VCaP (cell line): ENCODE measurements around the gene TGFBR3.
"Not testable (repeated sequence)": the region's sequence is repeated elsewhere in the genome, so short reads cannot be mapped to it uniquely, and the experiment has no call there.

Source experiments
- H3K27ac ChIP-seq: fragments of 450-650 bp; 2 replicates; pipeline ENCODE4 v1.5.1; 2017
- TF ChIP-seq, protein P1 (sequence below): fragments of 450-650 bp; conservative IDR thresholded peaks from 2 replicates; pipeline ENCODE4 v1.5.1; 2017; ENCODE audit warnings: mild to moderate bottlenecking, moderate library complexity

TGFBR3 gene

DNA sequence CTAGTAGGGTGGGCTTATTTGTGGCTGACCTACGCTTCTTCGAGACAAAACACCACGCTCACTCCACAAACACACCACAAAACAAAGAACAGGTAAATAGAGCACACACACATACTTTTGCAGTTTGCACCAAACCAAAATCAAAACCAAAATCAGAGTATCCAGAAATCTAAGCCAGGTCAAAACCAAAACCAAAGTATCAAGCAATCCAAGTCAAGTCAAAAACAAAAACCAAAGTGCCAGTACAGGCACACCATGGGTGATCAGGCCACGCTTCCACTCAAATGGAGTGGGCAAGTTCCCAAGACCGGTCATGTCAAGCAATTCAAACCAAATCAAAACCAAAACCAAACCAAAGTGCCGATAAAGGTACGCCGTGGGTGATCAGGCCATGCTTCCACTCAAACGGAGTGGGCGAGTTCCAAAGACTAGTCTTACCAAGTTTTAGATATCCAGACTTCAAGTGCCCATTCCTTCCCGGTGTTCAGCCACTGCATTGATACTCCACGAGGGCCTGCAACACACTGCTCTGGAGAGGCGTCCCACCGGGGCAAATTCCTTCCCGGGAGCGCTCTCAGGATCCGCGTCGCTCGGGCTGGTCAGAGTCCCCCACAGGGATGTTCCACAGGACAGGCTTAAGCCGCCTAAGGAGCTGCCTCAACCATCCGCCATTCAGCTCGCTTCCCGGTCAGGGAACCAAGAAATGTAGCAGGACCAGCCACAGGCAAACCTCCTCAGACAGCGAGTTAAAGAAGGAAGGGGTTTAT, 216.2 kb downstream of the TGFBR3 start:
- TF ChIP-seq, protein P1, sequence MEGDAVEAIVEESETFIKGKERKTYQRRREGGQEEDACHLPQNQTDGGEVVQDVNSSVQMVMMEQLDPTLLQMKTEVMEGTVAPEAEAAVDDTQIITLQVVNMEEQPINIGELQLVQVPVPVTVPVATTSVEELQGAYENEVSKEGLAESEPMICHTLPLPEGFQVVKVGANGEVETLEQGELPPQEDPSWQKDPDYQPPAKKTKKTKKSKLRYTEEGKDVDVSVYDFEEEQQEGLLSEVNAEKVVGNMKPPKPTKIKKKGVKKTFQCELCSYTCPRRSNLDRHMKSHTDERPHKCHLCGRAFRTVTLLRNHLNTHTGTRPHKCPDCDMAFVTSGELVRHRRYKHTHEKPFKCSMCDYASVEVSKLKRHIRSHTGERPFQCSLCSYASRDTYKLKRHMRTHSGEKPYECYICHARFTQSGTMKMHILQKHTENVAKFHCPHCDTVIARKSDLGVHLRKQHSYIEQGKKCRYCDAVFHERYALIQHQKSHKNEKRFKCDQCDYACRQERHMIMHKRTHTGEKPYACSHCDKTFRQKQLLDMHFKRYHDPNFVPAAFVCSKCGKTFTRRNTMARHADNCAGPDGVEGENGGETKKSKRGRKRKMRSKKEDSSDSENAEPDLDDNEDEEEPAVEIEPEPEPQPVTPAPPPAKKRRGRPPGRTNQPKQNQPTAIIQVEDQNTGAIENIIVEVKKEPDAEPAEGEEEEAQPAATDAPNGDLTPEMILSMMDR: no peak
- H3K27ac ChIP-seq: no peak overlapping the region

DNA sequence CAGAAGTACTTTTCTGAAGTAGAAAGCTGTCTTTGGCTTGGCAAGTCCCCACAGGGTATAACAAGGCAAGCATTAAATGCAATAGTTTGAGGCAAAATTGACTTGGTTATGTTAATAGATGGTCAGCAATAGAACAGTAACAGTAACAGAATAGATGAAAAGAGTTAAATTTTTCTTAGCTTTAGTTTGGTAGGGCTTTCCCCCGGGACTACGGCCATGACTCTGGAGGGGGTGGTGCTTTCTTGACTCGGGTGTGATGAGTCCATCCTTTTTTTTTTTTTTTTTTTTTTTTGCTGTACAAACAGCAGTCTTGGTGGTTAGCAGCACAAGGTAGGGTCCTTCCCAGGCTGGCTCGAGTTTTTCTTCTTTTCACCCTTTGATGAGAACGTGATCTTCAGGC, 219.3 kb downstream of the TGFBR3 start:
- not testable (repeated sequence) for H3K27ac ChIP-seq

DNA sequence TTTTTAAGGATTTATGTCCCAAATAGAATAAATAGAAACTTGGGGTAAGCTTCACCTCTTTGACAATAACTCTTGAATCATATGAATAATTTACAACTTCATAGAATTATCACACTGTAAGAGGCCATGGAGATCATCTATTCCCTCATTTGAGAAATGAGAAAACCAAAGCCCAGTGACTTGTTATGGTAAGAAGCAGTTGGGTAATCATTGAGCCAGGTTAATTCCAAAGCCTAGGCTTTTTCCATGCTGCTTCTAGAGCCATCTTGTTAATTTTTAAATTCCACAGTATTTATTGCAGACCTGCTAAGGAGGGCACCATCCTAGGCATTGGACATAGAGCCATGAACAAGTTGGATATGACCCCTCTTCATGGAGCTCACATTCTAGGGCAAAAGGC, 224.8 kb downstream of the TGFBR3 start:
- TF ChIP-seq, protein P1: no peak
- no peak overlapping the region for H3K27ac ChIP-seq

DNA sequence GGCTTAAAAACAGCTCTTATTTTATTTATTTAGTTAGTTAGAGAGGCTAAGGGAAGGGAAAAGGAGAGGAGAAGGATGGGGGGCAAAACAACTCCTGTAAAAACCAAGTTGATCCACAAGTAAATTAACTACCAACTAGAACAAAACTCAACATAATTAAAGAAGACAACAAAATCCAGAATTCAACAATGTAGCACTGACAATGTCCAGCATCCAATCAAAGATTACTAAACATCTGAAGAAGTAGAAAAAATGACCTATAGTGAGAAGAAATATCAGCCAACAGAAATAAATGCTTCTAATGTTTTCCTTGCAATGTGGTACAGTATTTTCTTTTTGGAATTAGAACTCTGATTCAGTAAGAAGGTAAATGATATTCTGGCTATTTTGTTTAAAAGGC, 225.2 kb downstream of the TGFBR3 start:
- TF ChIP-seq, protein P1: no peak
- no peak overlapping the region for H3K27ac ChIP-seq

DNA sequence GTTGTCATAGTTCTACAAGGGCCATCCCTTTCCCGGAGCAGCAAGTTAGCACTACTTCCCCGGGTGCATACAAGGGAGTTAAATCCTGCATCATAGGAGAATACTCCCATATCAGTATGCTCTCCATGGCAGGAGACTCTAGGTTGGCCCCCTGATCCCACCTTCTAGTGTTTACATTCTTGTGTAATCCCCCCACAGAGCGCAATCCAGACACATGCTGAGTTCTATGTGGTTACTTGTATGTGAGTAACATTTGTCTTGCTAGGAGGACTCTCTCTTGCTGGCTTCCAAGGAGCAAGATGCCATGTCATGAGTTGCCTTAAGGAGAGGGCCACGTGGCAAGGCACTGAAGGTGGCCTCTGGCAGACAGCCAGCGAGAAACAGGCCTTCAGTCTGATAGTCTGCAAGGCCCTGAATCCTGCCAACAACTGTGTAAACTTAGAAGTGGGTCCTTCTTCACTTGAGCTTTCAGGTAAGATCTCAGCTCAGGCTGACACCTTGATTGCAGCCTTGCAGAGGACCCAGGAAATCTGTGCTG, 230.0 kb downstream of the TGFBR3 start:
- no peak overlapping the region for H3K27ac ChIP-seq
- TF ChIP-seq, protein P1: no peak

DNA sequence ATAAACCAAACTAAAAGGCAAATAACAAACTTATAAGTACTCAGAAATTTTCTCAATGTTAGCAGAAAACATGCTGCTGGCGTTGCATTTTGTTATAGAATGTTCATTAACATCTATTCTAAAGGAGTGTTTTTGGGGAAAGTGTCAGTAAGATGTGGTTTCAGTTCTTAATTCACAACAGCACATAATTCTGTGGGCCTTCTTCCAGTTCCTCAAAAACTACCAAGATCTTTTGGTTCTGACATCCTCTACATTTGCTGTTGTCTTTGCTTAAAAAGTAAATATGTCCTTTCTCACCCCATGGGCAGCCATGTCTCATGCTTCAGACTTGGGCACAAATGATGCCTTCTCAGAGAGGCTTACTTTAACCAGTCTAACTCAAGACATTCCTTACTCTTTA, 232.8 kb downstream of the TGFBR3 start:
- TF ChIP-seq, protein P1: no peak

DNA sequence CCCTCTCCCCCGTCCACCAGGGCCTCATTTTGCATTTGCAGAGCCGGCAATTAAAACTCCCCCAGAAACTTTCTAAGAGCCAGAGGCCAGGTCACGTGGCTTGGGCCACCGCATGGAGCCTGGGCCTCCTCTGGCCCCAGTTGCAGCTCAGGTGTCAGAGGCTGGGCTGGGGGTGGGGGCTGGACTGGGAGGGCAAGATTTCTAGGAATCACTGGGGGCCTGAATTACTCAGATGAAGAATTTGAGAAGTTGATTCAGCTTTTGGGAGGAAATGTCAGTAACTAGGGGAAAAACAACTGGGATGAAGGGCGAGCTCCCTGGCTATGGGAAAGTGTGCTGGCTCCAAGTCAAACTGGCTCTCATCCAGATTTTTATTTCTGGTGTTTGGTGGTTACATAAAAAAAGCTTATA, 234.3 kb downstream of the TGFBR3 start:
- TF ChIP-seq, protein P1: no peak
- H3K27ac ChIP-seq: peak overlapping the region; percentile 33

More for the DNA sequence above, 232.8 kb downstream of the TGFBR3 start:
- H3K27ac ChIP-seq: no peak overlapping the region

DNA sequence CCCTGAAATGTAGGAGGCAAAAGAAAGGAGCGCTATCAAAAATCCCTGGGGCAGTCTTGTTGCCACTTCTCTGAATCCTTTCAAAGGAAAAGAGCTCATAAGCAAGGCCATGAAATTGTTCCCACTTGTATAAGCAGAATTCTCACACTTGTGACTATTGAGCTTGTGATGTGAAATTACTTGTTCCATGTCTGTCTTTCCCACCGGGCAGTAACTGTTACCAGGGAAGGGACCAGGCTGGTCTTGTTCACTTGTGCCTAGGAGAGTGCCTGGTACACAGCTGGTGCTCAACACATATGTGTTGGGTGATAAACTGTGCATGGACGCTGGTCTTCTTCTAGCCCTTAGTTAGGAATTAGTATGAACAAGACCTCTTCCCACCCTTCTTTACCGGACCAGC, 234.7 kb downstream of the TGFBR3 start:
- TF ChIP-seq, protein P1: no peak
- peak overlapping the region; percentile 33; the same call in 1 of the 2 replicates for H3K27ac ChIP-seq
